HEK293T (cell line): Measurements from ENCODE around the gene NAGLU.

ENCODE experiments used
- CTCF ChIA-PET: fragments of 350-600 bp; formaldehyde crosslinking; extraction: SDS; loops from one replicate; lab custom pipeline; 2021; ENCODE audit warnings: antibody characterized with exemption, inconsistent platforms; lab: Yijun Ruan, JAX
- POLR2A ChIA-PET: fragments of 350-600 bp; formaldehyde crosslinking; extraction: SDS; loops from one replicate; lab custom pipeline; 2020; ENCODE audit warnings: antibody characterized with exemption, inconsistent platforms; lab: Yijun Ruan, JAX
- DNase-seq: peaks from one replicate; pipeline ENCODE4 v3.0.0; 2012; ENCODE audit warnings: mixed read lengths; ENCODE audit errors: extremely low spot score
- ARNT ChIP-seq: fragments of 450-650 bp; IDR thresholded peaks from 2 replicates; pipeline ENCODE4 v1.6.1; 2017; ENCODE audit warnings: mild to moderate bottlenecking
- BHLHE40 ChIP-seq: fragments of 450-650 bp; IDR thresholded peaks from 2 replicates; pipeline ENCODE4 v1.6.1; 2016; ENCODE audit warnings: mild to moderate bottlenecking, moderate library complexity, borderline replicate concordance
- CTBP1 ChIP-seq: fragments of 450-650 bp; IDR thresholded peaks from 2 replicates; pipeline ENCODE4 v1.6.1; 2016; ENCODE audit warnings: borderline replicate concordance
- ELF4 ChIP-seq: fragments of 450-650 bp; IDR thresholded peaks from 2 replicates; pipeline ENCODE4 v1.6.1; 2017; ENCODE audit warnings: antibody characterized with exemption
- FOXA1 ChIP-seq: fragments of 450-650 bp; IDR thresholded peaks from 2 replicates; pipeline ENCODE4 v1.6.1; 2016; ENCODE audit warnings: mild to moderate bottlenecking
- FOXK2 ChIP-seq: fragments of 450-650 bp; IDR thresholded peaks from 2 replicates; pipeline ENCODE4 v1.6.1; 2016; ENCODE audit warnings: mild to moderate bottlenecking
- FOXM1 ChIP-seq: fragments of 450-650 bp; IDR thresholded peaks from 2 replicates; pipeline ENCODE4 v1.6.1; 2017; ENCODE audit warnings: mild to moderate bottlenecking, borderline replicate concordance
- HDGF ChIP-seq: fragments of 450-650 bp; IDR thresholded peaks from 2 replicates; pipeline ENCODE4 v1.6.1; 2017; ENCODE audit warnings: antibody characterized with exemption, borderline replicate concordance
- L3MBTL2 ChIP-seq: fragments of 450-650 bp; conservative IDR thresholded peaks from 2 replicates; pipeline ENCODE4 v1.6.1; 2016; ENCODE audit warnings: mild to moderate bottlenecking
- LEF1 ChIP-seq: fragments of 450-650 bp; IDR thresholded peaks from 2 replicates; pipeline ENCODE4 v1.6.1; 2017; ENCODE audit warnings: mild to moderate bottlenecking, borderline replicate concordance
- NFRKB ChIP-seq: fragments of 450-650 bp; IDR thresholded peaks from 2 replicates; pipeline ENCODE4 v1.6.1; 2016; ENCODE audit warnings: mild to moderate bottlenecking, moderate library complexity
- PKNOX1 ChIP-seq: fragments of 450-650 bp; IDR thresholded peaks from 2 replicates; pipeline ENCODE4 v1.6.1; 2016
- SP1 ChIP-seq: fragments of 450-650 bp; IDR thresholded peaks from 2 replicates; pipeline ENCODE4 v1.6.1; 2017
- SUZ12 ChIP-seq: fragments of 450-650 bp; IDR thresholded peaks from 2 replicates; pipeline ENCODE4 v1.6.1; 2016; ENCODE audit warnings: mild to moderate bottlenecking
- TARDBP ChIP-seq: fragments of 450-650 bp; IDR thresholded peaks from 2 replicates; pipeline ENCODE4 v1.6.1; 2016
- ZNF384 ChIP-seq: fragments of 450-650 bp; IDR thresholded peaks from 2 replicates; pipeline ENCODE4 v1.6.1; 2016

The NAGLU gene

GRCh38 chr17:42518046-42518754, 17.8 kb upstream of the NAGLU start:
- no peak for TF ChIP-seq LEF1
- no peak for TF ChIP-seq L3MBTL2
- no peak for TF ChIP-seq HDGF
- no peak for TF ChIP-seq TARDBP
- TF ChIP-seq ZNF384, result no peak
- no peak for TF ChIP-seq SUZ12
- TF ChIP-seq SP1, result no peak
- no peak for TF ChIP-seq FOXM1
- POLR2A ChIA-PET, result interaction anchor here (0.5 to 1.7 kb wide), 3 partner anchors 18 to 129 kb away, joined by 3 to 5 read pairs (median 3); partner anchors contain the start of genes CAVIN1 and NAGLU
- DNase-seq, result no peak
- CTCF ChIA-PET, result interaction anchor here (0.5 to 2.8 kb wide), 13 partner anchors 9 to 453 kb away, joined by 3 to 21 read pairs (median 3); no protein-coding TSS in a partner anchor

DNA sequence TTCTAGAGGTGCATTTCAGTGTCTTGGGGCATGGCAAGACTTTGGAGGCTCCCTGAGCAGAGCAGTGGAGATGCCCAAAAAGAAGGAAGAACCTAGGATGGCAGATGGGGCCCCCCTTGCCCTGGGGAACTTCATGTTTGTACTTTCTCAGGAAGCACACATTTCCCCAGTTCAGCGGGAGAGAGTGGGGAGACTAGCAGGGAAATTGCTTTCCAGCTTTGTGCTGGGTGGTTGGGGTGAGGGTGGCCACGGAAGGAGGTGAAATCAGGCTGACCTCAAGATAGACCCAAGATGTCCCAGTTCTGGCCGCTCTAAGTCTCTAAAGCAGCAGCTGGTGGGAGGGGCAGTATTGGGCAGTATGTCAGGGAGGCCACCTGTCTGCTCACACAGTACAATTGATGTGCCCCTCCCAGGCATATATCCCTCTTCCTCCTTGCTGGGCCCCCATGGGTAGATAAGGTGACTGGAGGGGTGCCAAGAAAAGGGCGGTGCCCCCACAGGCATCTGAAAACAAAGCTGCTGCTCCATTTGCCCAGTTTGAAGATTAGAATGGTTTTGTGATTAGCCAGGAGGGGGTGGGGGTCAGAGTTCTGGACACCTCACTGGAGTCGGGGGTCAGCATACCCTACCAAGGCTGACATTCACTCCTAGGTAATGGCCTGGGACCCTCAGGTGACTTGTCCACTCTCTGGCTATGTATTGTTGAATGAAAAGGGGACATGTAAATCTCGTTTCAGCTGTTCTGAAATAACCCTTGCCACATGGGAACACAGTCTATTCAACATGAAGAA, 17.1 kb upstream of the NAGLU start:
- ChIA-PET CTCF (interaction anchor here (0.5 to 2.8 kb wide), 5 partner anchors 8 to 90 kb away, joined by 3 to 21 read pairs (median 6); no protein-coding TSS in a partner anchor), POLR2A (interaction anchor here (1.3 to 1.7 kb wide), 2 partner anchors 17 to 130 kb away, joined by 3 to 5 read pairs; partner anchors contain the start of gene NAGLU)
- TF ChIP-seq ELF4 (no peak), TARDBP (no peak), BHLHE40 (no peak), SP1 (no peak), CTBP1 (no peak), FOXM1 (no peak), HDGF (no peak), L3MBTL2 (no peak), FOXA1 (no peak), FOXK2 (no peak), NFRKB (no peak), ZNF384 (no peak), LEF1 (no peak)
- DNase-seq, result no peak

- TF ChIP-seq ZNF384, result no peak
- TF ChIP-seq NFRKB, result no peak
- TF ChIP-seq FOXM1, result no peak
- no peak for TF ChIP-seq FOXA1
- TF ChIP-seq SUZ12, result no peak
- TF ChIP-seq L3MBTL2, result no peak
- TF ChIP-seq ARNT, result no peak
- TF ChIP-seq TARDBP, result no peak
- no peak for TF ChIP-seq ELF4
- TF ChIP-seq HDGF, result no peak
- no peak for TF ChIP-seq SP1
- TF ChIP-seq LEF1, result no peak
- no peak for TF ChIP-seq PKNOX1
- no peak for TF ChIP-seq BHLHE40
- no peak for TF ChIP-seq CTBP1
- DNase-seq, result no peak
- CTCF ChIA-PET, result interaction anchor here (1.0 to 2.8 kb wide), 5 partner anchors 8 to 90 kb away, joined by 4 to 21 read pairs (median 6); no protein-coding TSS in a partner anchor
- POLR2A ChIA-PET, result interaction anchor here (1.7 kb wide), 1 partner anchor 17 kb away, joined by 5 read pairs; the partner anchor contains the start of gene NAGLU
These were observed 16.2 kb upstream of the NAGLU start for GRCh38 chr17:42519546-42520491.

GRCh38 chr17:42520540-42520951, 15.5 kb upstream of the NAGLU start:
- TF ChIP-seq CTBP1 (no peak), SUZ12 (no peak), BHLHE40 (no peak), ARNT (no peak), FOXM1 (no peak), FOXK2 (no peak), L3MBTL2 (no peak), NFRKB (no peak), SP1 (no peak)
- CTCF ChIA-PET, result interaction anchor here (1.0 to 1.4 kb wide), 3 partner anchors 10 to 91 kb away, joined by 4 to 6 read pairs (median 5); no protein-coding TSS in a partner anchor
- no peak for DNase-seq
- POLR2A ChIA-PET, result interaction anchor here (1.0 to 1.7 kb wide), 2 partner anchors 16 to 98 kb away, joined by 3 to 5 read pairs; partner anchors contain the start of genes CAVIN1 and NAGLU

GRCh38 chr17:42521036-42521435, 15.0 kb upstream of the NAGLU start:
- DNase-seq, result no peak
- POLR2A ChIA-PET, result interaction anchor here (1.0 to 1.7 kb wide), 2 partner anchors 15 to 98 kb away, joined by 3 to 5 read pairs; partner anchors contain the start of genes CAVIN1 and NAGLU
- no peak for TF ChIP-seq ZNF384
- TF ChIP-seq SUZ12, result no peak
- no peak for TF ChIP-seq FOXA1
- no peak for TF ChIP-seq TARDBP
- no peak for TF ChIP-seq LEF1
- no peak for TF ChIP-seq ARNT
- TF ChIP-seq L3MBTL2, result no peak
- no peak for TF ChIP-seq FOXM1
- no peak for TF ChIP-seq NFRKB
- TF ChIP-seq PKNOX1, result no peak
- TF ChIP-seq SP1, result no peak
- TF ChIP-seq ELF4, result no peak
- TF ChIP-seq BHLHE40, result no peak
- TF ChIP-seq FOXK2, result no peak
- no peak for TF ChIP-seq CTBP1
- TF ChIP-seq HDGF, result no peak
- CTCF ChIA-PET, result interaction anchor here (1.0 kb wide), 1 partner anchor 9 kb away, joined by 6 read pairs; no protein-coding TSS in a partner anchor
